SKM-1 (cell line): ENCODE results near the gene PCDHGA11.
"Not testable (repeated sequence)": the region's sequence is repeated elsewhere in the genome, so short reads cannot be mapped to it uniquely, and the experiment has no call there.

Source experiments
- DNase-seq: peaks from one replicate; lab custom pipeline; 2025; ENCODE audit not compliant: unreplicated experiment; lab: John Stamatoyannopoulos, UW

PCDHGA11 gene

DNA sequence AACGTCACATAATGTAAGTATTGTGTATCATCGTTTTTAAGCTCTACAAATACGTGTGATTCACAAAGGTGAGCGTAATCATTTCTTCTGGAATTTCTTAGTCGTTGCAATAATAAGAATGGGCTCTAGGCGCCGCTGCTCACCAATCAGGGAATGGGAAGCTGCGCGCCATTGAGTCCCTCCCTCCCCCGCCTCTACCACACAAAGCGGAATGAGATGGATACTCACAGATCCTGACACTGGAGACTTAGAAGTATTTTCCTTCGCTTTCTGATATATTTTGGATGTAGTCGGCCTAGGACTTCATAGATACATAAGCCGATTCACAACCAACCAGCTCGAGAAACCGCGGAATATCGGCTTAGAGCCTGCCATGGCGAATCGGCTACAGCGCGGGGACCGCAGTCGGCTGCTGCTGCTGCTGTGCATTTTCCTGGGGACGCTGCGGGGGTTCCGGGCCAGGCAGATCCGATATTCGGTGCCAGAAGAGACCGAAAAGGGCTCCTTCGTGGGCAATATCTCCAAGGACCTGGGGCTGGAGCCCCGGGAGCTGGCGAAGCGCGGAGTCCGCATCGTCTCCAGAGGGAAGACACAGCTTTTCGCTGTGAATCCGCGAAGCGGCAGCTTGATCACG is at the start of gene PCDHGA11:
Gene PCDHGA11 (plus strand): TSS at position 197 of the 634 bp plus-strand sequence. CDS start 177 bp downstream, at position 374.
- no peak for DNase-seq

DNA sequence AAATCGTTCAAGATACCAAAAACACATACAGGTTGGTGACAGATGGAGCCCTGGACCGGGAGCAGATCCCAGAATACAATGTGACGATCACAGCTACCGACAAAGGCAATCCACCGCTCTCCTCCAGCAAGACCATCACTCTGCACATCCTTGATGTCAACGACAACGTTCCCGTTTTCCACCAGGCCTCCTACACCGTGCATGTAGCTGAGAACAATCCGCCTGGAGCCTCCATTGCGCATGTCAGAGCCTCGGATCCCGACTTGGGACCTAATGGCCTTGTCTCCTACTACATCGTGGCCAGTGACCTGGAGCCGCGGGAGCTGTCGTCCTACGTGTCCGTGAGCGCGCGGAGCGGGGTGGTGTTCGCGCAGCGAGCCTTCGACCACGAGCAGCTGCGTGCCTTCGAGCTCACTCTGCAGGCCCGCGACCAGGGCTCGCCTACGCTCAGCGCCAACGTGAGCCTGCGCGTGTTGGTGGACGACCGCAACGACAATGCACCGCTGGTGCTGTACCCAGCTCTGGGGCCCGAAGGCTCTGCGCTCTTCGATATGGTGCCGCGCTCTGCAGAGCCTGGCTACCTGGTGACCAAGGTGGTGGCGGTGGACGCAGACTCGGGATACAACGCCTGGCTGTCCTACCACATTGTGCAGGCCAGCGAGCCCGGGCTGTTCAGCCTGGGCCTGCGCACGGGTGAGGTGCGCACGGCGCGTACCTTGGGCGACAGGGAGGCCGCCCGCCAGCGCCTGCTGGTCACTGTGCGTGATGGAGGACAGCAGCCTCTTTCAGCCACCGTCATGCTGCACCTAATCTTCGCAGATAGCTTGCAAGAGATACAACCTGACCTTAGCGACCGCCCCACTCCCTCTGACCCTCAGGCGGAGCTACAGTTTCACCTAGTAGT is 49.0 kb upstream of the PCDHGA11 start:
- no peak for DNase-seq

DNA sequence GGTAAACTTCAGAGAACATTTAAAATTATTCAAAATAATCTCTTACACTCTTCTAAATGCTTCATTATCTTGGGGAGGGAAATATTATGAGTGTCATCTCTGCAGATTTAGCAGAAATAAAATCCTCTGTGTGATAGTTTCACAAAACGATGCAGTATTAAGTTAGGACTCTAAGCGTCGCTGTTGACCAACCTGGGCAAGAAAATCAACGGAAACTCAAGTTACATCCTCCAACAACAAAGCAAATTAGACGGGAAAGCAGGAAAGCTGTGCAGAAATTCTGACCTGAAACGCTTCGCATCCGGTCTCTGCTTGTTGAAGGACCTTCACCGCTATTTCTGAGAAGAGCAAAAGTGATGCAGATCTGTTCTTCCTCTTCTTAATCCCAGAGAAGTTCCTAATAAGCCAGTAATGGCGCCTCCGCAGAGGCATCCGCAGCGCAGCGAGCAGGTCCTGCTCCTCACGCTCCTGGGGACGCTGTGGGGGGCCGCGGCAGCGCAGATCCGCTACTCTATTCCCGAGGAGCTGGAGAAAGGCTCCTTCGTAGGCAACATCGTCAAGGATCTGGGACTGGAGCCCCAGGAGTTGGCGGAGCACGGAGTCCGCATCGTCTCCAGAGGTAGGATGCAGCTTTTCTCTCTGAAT is 47.1 kb upstream of the PCDHGA11 start, which contains the start of gene PCDHGA6:
Gene PCDHGA6 (plus strand): TSS at position 219 of the 645 bp plus-strand sequence. CDS start 193 bp downstream, at position 412.
- no peak for DNase-seq

DNA sequence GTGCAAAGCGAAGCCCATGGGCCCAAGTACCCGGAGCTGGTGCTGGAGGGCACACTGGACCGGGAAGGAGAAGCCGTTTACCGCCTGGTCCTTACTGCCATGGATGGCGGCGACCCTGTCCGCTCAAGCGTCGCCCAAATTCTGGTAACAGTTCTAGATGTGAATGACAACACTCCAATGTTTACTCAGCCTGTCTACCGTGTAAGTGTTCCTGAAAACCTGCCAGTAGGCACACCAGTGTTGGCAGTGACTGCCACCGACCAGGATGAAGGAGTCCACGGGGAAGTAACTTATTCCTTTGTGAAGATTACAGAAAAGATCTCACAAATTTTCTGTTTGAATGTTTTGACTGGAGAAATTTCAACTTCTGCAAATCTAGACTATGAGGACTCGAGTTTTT is 46.2 kb upstream of the PCDHGA11 start:
- DNase-seq = no peak

DNA sequence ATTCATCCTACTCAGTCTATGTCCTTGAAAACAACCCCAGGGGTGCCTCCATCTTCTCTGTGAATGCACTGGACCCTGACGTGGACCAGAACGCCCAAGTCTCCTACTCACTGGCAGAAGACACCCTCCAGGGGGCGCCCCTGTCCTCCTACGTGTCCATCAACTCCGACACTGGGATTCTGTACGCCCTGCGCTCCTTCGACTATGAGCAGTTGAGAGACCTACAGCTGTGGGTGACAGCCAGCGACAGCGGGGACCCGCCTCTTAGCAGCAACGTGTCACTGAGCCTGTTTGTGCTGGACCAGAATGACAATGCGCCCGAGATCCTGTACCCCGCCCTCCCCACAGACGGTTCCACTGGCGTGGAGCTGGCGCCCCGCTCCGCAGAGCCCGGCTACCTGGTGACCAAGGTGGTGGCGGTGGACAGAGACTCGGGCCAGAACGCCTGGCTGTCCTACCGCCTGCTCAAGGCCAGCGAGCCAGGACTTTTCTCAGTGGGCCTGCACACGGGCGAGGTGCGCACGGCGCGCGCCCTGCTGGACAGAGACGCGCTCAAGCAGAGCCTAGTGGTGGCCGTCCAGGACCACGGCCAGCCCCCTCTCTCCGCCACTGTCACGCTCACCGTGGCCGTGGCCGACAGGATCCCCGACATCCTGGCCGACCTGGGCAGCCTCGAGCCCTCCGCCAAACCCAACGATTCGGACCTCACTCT is 45.3 kb upstream of the PCDHGA11 start:
- not testable (repeated sequence) for DNase-seq

DNA sequence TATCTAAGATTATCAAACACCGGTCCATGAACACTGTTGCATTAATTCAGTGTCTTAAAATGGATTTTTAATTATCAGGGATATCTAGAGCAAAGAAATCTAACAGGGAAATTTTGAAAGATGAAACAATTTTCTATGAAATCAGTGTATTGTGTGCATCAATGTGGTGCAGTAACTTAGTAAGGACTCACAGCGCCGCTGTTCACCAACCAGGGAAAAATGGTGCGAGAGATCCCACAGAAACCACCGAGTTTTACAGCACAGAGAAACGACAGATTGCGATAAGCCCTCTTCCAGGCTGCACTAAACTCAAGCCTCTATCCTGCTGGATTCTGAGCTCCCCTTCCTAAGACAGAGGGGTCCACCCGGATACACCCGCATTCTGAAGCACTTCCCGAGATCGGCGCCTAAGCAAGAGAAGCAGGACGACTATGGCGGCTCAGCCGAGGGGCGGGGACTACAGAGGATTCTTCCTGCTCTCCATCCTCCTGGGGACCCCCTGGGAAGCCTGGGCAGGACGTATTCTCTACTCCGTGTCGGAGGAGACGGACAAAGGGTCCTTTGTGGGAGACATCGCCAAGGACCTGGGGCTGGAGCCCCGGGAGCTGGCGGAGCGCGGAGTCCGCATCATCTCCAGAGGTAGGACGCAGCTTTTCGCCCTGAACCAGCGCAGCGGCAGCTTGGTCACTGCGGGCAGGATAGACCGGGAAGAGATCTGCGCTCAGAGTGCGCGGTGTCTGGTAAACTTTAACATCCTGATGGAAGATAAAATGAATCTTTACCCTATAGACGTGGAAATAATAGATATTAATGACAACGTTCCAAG is 38.2 kb upstream of the PCDHGA11 start, which contains the start of gene PCDHGA7:
Gene PCDHGA7 (plus strand): TSS at position 274 of the 826 bp plus-strand sequence. CDS start 158 bp downstream, at position 432.
- no peak for DNase-seq

DNA sequence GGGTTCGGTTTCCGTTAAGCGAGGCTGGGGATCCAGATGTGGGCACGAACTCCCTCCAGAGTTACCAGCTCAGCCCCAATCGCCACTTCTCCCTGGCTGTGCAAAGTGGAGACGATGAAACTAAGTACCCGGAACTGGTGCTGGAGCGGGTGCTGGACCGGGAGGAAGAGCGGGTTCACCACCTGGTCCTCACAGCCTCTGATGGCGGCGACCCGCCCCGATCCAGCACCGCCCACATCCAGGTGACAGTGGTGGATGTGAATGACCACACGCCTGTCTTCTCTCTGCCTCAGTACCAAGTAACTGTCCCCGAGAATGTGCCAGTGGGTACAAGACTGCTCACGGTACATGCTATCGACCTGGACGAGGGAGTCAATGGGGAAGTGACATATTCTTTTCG is 37.5 kb upstream of the PCDHGA11 start:
- DNase-seq = no peak

DNA sequence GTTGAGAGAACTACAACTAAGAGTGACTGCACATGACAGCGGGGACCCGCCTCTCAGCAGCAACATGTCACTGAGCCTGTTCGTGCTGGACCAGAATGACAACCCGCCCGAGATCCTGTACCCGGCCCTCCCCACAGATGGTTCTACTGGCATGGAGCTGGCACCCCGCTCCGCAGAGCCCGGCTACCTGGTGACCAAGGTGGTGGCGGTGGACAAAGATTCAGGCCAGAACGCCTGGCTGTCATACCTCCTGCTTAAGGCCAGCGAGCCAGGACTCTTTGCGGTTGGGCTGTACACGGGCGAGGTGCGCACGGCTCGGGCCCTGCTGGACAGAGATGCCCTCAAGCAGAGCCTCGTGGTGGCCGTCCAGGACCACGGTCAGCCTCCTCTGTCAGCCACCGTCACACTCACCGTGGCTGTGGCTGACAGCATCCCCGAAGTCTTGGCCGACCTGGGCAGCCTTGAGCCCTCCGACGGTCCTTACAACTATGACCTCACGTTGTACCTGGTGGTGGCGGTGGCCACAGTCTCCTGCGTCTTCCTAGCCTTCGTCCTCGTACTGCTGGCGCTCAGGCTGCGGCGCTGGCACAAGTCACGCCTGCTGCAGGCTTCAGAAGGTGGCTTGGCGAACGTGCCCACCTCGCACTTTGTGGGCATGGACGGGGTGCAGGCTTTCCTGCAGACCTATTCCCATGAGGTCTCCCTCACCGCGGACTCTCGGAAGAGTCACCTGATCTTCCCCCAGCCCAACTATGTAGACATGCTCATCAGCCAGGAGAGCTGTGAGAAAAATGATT is 36.2 kb upstream of the PCDHGA11 start:
- DNase-seq = no peak

DNA sequence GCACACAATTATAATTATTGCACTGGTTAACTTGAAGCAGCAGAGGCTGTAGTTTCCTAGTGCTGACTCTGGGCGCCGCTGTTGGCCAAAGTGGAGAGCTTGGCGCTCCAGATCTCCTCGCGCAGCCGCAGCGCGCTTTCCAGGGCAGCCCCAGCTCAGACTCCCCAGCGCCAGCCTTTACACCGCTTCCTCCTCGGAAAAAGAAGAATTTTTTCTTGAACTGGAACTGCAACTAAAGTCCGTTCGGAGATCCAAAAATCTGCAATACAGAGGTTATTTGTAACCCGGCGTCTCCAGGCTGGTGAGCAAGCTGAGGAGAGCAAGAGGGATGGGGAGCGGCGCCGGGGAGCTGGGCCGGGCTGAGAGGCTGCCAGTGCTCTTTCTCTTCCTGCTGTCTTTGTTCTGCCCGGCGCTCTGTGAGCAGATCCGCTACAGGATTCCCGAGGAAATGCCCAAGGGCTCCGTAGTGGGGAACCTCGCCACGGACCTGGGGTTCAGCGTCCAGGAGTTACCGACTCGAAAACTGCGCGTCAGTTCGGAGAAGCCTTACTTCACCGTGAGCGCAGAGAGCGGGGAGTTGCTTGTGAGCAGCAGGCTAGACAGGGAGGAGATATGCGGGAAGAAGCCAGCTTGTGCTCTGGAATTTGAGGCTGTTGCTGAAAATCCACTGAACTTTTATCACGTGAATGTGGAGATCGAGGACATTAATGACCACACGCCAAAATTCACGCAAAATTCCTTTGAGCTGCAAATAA is 33.1 kb upstream of the PCDHGA11 start, which contains the start of gene PCDHGB4:
Gene PCDHGB4 (plus strand): TSS at position 142 of the 755 bp plus-strand sequence. CDS start 187 bp downstream, at position 329.
- not testable (repeated sequence) for DNase-seq

DNA sequence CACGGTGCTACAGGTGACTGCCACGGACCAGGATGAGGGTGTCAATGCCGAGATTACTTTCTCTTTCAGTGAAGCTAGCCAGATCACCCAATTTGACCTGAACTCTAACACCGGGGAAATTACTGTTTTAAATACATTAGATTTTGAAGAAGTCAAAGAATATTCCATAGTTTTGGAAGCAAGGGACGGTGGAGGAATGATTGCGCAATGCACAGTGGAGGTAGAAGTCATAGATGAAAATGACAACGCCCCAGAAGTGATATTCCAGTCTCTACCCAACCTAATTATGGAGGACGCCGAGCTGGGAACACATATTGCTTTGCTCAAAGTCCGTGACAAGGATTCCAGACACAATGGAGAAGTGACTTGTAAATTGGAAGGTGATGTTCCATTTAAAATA is 32.2 kb upstream of the PCDHGA11 start:
- DNase-seq = no peak

DNA sequence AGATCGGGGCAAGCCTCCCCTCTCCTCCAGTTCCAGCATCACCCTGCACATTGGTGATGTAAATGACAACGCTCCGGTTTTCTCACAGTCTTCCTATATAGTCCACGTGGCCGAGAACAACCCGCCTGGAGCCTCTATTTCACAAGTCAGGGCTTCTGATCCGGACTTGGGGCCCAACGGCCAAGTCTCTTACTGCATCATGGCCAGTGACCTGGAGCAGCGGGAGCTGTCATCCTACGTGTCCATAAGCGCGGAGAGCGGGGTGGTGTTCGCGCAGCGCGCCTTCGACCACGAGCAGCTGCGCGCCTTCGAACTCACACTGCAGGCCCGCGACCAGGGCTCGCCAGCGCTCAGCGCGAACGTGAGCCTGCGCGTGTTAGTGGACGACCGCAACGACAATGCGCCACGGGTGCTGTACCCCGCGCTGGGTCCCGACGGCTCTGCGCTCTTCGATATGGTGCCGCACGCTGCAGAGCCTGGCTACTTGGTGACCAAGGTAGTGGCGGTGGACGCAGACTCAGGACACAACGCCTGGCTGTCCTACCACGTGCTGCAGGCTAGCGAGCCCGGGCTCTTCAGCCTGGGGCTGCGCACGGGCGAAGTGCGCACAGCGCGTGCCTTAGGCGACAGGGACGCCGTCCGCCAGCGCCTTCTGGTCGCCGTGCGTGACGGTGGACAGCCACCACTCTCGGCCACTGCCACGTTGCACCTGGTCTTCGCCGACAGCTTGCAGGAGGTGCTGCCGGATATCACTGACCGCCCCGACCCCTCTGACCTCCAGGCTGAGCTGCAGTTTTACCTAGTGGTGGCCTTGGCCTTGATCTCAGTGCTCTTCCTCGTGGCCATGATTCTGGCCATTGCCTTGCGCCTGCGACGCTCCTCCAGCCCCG is 31.5 kb upstream of the PCDHGA11 start:
- DNase-seq = no peak

DNA sequence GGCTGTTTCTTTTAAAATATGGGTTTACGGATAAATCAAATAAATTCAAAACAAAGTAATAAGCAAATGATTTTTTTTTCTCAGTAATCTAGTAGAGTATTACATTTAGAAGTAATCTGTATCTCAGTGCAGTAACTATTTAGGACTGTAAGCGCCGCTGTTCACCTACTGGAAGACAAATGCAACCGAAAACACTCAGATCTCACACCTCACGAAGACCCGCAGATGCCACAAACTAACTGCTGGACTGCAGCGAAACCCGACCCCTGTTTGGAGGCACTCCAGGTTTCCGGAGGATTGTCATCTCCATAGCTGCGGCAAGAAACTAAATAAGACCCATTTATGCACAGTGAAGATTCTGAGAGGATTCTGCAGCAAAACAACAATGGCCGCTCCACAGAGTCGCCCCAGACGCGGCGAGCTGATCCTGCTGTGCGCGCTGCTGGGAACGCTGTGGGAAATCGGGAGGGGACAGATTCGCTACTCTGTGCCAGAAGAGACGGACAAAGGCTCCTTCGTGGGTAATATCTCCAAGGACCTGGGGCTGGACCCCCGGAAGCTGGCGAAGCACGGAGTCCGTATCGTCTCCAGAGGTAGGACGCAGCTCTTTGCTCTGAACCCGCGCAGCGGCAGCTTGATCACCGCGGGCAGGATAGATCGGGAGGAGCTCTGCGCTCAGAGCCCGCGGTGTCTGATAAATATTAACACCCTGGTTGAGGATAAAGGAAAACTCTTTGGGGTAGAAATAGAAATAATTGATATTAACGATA is 28.2 kb upstream of the PCDHGA11 start, which contains the start of gene PCDHGA8:
Gene PCDHGA8 (plus strand): TSS at position 205 of the 770 bp plus-strand sequence. CDS start 181 bp downstream, at position 386.
- DNase-seq = no peak

DNA sequence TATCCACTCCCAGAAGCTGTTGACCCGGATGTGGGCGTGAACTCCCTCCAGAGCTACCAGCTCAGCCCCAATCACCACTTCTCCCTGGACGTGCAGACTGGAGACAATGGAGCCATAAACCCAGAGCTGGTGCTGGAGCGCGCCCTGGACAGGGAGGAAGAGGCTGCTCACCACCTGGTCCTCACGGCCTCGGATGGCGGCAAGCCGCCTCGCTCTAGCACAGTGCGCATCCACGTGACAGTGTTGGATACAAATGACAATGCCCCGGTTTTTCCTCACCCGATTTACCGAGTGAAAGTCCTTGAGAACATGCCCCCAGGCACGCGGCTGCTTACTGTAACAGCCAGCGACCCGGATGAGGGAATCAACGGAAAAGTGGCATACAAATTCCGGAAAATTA is 27.6 kb upstream of the PCDHGA11 start:
- DNase-seq = no peak

DNA sequence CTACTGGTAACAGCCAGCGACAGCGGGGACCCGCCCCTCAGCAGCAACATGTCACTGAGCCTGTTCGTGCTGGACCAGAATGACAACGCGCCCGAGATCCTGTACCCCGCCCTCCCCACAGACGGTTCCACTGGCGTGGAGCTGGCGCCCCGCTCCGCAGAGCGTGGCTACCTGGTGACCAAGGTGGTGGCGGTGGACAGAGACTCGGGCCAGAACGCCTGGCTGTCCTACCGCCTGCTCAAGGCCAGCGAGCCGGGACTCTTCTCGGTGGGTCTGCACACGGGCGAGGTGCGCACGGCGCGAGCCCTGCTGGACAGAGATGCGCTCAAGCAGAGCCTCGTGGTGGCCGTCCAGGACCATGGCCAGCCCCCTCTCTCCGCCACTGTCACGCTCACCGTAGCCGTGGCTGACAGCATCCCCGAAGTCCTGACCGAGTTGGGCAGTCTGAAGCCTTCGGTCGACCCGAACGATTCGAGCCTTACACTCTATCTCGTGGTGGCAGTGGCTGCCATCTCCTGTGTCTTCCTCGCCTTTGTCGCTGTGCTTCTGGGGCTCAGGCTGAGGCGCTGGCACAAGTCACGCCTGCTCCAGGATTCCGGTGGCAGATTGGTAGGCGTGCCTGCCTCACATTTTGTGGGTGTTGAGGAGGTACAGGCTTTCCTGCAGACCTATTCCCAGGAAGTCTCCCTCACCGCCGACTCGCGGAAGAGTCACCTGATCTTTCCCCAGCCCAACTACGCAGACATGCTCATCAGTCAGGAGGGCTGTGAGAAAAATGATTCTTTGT is 26.3 kb upstream of the PCDHGA11 start:
- not testable (repeated sequence) for DNase-seq

DNA sequence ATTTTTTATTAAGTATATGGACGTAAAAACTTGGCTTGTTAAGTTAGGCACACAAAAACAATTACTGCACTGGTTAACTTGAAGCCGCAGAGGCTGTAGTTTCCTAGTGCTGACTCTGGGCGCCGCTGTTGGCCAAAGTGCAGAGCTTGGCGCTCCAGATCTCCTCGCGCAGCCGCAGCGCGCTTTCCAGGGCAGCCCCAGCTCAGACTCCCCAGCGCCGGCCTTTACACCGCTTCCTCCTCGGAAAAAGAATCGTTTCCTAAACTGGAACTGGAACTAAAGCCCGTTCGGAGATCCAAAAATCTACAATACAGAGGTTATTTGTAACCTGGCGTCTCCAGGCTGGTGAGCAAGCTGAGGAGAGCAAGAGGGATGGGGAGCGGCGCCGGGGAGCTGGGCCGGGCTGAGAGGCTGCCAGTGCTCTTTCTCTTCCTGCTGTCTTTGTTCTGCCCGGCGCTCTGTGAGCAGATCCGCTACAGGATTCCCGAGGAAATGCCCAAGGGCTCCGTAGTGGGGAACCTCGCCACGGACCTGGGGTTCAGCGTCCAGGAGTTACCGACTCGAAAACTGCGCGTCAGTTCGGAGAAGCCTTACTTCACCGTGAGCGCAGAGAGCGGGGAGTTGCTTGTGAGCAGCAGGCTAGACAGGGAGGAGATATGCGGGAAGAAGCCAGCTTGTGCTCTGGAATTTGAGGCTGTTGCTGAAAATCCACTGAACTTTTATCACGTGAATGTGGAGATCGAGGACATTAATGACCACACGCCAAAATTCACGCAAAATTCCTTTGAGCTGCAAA is 22.9 kb upstream of the PCDHGA11 start, which contains the start of gene PCDHGB5:
Gene PCDHGB5 (plus strand): TSS at position 192 of the 796 bp plus-strand sequence. CDS start 181 bp downstream, at position 373.
- DNase-seq = not testable (repeated sequence)
